Suprapubic skin (tissue), 4 donors: ENCODE measurements around the gene NPAS3. TPM values are rescaled to one million over a fixed set of nuclear protein-coding genes. Genes with fewer than 3 reads are reported as not detected.

Experiments used
- DNase-seq, 2 donors: peaks; one replicate each; pipeline ENCODE4 v3.0.0-alpha.2; 2019; ENCODE audit warnings: low spot score in 2 of 2
- H3K27ac ChIP-seq: fragments of 200-600 bp; sonication (generic); one replicate; pipeline ENCODE4 v1.5.1; 2019
- H3K27me3 ChIP-seq: fragments of 200-600 bp; sonication (generic); one replicate; pipeline ENCODE4 v1.5.1; 2019
- H3K36me3 ChIP-seq: fragments of 200-600 bp; sonication (generic); one replicate; pipeline ENCODE4 v1.5.1; 2019
- H3K4me1 ChIP-seq: fragments of 200-600 bp; sonication (generic); one replicate; pipeline ENCODE4 v1.5.1; 2019
- H3K4me3 ChIP-seq: fragments of 200-600 bp; sonication (generic); one replicate; pipeline ENCODE4 v1.5.1; 2019; ENCODE audit warnings: mild to moderate bottlenecking
- H3K9me3 ChIP-seq: fragments of 200-600 bp; sonication (generic); one replicate; pipeline ENCODE4 v1.5.1; 2019
- CTCF ChIP-seq, 2 donors: fragments of 200-600 bp in 1 of 2; fragments of 450-650 bp in 1 of 2; sonication (generic) in 1 of 2; IDR thresholded peaks; one replicate each; pipeline ENCODE4 v1.5.1; 2016 to 2019; ENCODE audit warnings: antibody characterized with exemption in 2 of 2, mild to moderate bottlenecking in 1 of 2, moderate library complexity in 1 of 2
- EP300 ChIP-seq: sonication (generic); formaldehyde crosslinking; IDR thresholded peaks from one replicate; pipeline ENCODE4 v1.6.1; 2017; ENCODE audit warnings: antibody characterized with exemption
- POLR2A ChIP-seq, 2 donors: fragments of 450-650 bp; IDR thresholded peaks; one replicate each; pipeline ENCODE4 v1.6.1; 2017; ENCODE audit warnings: antibody characterized with exemption in 2 of 2, mild to moderate bottlenecking in 2 of 2, moderate library complexity in 2 of 2
- POLR2AphosphoS5 ChIP-seq, 3 donors: sonication (generic); formaldehyde crosslinking; IDR thresholded peaks; one replicate each; pipeline ENCODE4 v1.6.1; 2017; ENCODE audit warnings: antibody characterized with exemption in 3 of 3
- WGBS: methylation state at CpG from one replicate; pipeline ENCODE4 v1.1.5; 2018; 5-methylcytosine and 5-hydroxymethylcytosine counted together
- total RNA-seq, 4 donors: library from RNA; depleted of rRNA; stranded (reverse); fragments of >200 nt; gene quantifications; one replicate each; pipeline ENCODE4 v1.1.0, GENCODE V29; 2016

Gene NPAS3
- total RNA-seq, 4 donors from 2014 or later, result 0.17 to 0.45 (median 0.29) TPM; not detected in 1

- Histone ChIP-seq H3K36me3 (no peaks in the 10 kb centered on the region), H3K9me3 (no peaks in the 10 kb centered on the region), H3K27ac (no peak overlapping the region), H3K4me1 (no peaks in the 10 kb centered on the region), H3K4me3 (no peak overlapping the region), H3K27me3 (no peaks in the 10 kb centered on the region)
- WGBS, result 94% methylated on average over 8 of the region's 8 CpGs
- no peak for DNase-seq
- no peak for TF ChIP-seq POLR2A (IDR thresholded peaks at IDR 0.05)
- no peak for TF ChIP-seq POLR2AphosphoS5 (IDR thresholded peaks at IDR 0.05)
- TF ChIP-seq CTCF (IDR thresholded peaks at IDR 0.05), result no peak
- no peak for TF ChIP-seq EP300
Measured at GRCh38 chr14:33291529-33292104, 352.9 kb downstream of the NPAS3 start.

GRCh38 chr14:33294419-33294818 is 355.7 kb downstream of the NPAS3 start:
- Histone ChIP-seq H3K36me3 (no peaks in the 10 kb centered on the region), H3K27me3 (no peaks in the 10 kb centered on the region), H3K27ac (no peak overlapping the region), H3K4me3 (no peak overlapping the region), H3K9me3 (no peaks in the 10 kb centered on the region), H3K4me1 (no peaks in the 10 kb centered on the region)
- no peak for DNase-seq
- TF ChIP-seq EP300 (no peak), POLR2A (IDR thresholded peaks at IDR 0.05) (no peak)
- WGBS, result 98% methylated on average over 2 of the region's 2 CpGs

- 57% methylated on average over 4 of the region's 4 CpGs for WGBS
- no peak overlapping the region for H3K4me3 ChIP-seq
- H3K27me3 ChIP-seq, result no peaks in the 10 kb centered on the region
Measured at GRCh38 chr14:33297565-33297964, 358.9 kb downstream of the NPAS3 start.

GRCh38 chr14:33307691-33308251 is 369.1 kb downstream of the NPAS3 start:
- WGBS, result 66% methylated on average over 11 of the region's 11 CpGs
- Histone ChIP-seq H3K9me3 (no peaks in the 10 kb centered on the region), H3K27me3 (no peaks in the 10 kb centered on the region), H3K4me1 (no peaks in the 10 kb centered on the region), H3K36me3 (no peaks in the 10 kb centered on the region), H3K27ac (no peak overlapping the region), H3K4me3 (no peak overlapping the region)
- peak; percentile 72 to 79 for DNase-seq
- TF ChIP-seq POLR2A (IDR thresholded peaks at IDR 0.05), result no peak
- no peak for TF ChIP-seq CTCF (IDR thresholded peaks at IDR 0.05)
- no peak for TF ChIP-seq POLR2AphosphoS5 (IDR thresholded peaks at IDR 0.05)
- TF ChIP-seq EP300, result no peak

More at GRCh38 chr14:33297565-33297964, 358.9 kb downstream of the NPAS3 start:
- no peak for DNase-seq
- Histone ChIP-seq H3K4me1 (no peaks in the 10 kb centered on the region), H3K36me3 (no peaks in the 10 kb centered on the region), H3K9me3 (no peaks in the 10 kb centered on the region), H3K27ac (no peak overlapping the region)
- TF ChIP-seq POLR2A (IDR thresholded peaks at IDR 0.05) (no peak), POLR2AphosphoS5 (IDR thresholded peaks at IDR 0.05) (no peak), EP300 (no peak), CTCF (IDR thresholded peaks at IDR 0.05) (no peak)

- Histone ChIP-seq H3K27me3 (no peaks in the 10 kb centered on the region), H3K4me1 (no peaks in the 10 kb centered on the region), H3K9me3 (no peaks in the 10 kb centered on the region), H3K4me3 (no peak overlapping the region), H3K36me3 (no peaks in the 10 kb centered on the region), H3K27ac (no peak overlapping the region)
- TF ChIP-seq POLR2A (IDR thresholded peaks at IDR 0.05) (no peak), CTCF (IDR thresholded peaks at IDR 0.05) (no peak)
- 93% methylated on average over 4 of the region's 4 CpGs for whole genome bisulfite sequencing
- DNase-seq, result no peak
Measured at GRCh38 chr14:33309106-33309505, 370.4 kb downstream of the NPAS3 start.

GRCh38 chr14:33315217-33315616 is 376.5 kb downstream of the NPAS3 start:
- no peak for DNase-seq
- TF ChIP-seq EP300, result no peak
- TF ChIP-seq POLR2A (IDR thresholded peaks at IDR 0.05), result no peak
- no peak for TF ChIP-seq POLR2AphosphoS5 (IDR thresholded peaks at IDR 0.05)
- TF ChIP-seq CTCF (IDR thresholded peaks at IDR 0.05), result no peak
- WGBS, result 87% methylated on average over 3 of the region's 3 CpGs
- Histone ChIP-seq H3K36me3 (no peaks in the 10 kb centered on the region), H3K27me3 (no peaks in the 10 kb centered on the region), H3K9me3 (no peaks in the 10 kb centered on the region), H3K27ac (no peak overlapping the region), H3K4me1 (no peaks in the 10 kb centered on the region), H3K4me3 (no peak overlapping the region)
